Chondrocyte (in vitro differentiated cells): Measurements from ENCODE around the gene OLR1. TPM values are rescaled to one million over a fixed set of nuclear protein-coding genes. Genes with fewer than 3 reads are reported as not detected.
"Not testable (repeated sequence)": the region's sequence is repeated elsewhere in the genome, so short reads cannot be mapped to it uniquely, and the experiment has no call there.

Source experiments
- DNase-seq: peaks from one replicate; pipeline ENCODE4 v3.0.0; 2021; ENCODE audit warnings: mixed read lengths, low spot score
- H3K27ac Mint-ChIP-seq: one replicate; pipeline ENCODE4 v1.8.0; 2021; ENCODE audit warnings: mild to moderate bottlenecking, moderate library complexity, mixed read lengths; ENCODE audit not compliant: unreplicated experiment
- H3K27me3 Mint-ChIP-seq: 2 replicates; pipeline ENCODE4 v1.8.0; 2021; ENCODE audit warnings: low read depth, mixed read lengths
- H3K36me3 Mint-ChIP-seq: 2 replicates; pipeline ENCODE4 v1.8.0; 2021; ENCODE audit warnings: low read depth, mixed read lengths
- H3K4me1 Mint-ChIP-seq: 2 replicates; pipeline ENCODE4 v1.8.0; 2021; ENCODE audit warnings: low read depth, mild to moderate bottlenecking, mixed read lengths
- H3K4me3 Mint-ChIP-seq: one replicate; pipeline ENCODE4 v1.8.0; 2021; ENCODE audit warnings: mild to moderate bottlenecking, moderate library complexity, mixed read lengths; ENCODE audit not compliant: unreplicated experiment
- H3K9me3 Mint-ChIP-seq: 2 replicates; pipeline ENCODE4 v1.8.0; 2021; ENCODE audit warnings: low read depth, mixed read lengths
- CTCF ChIP-seq: fragments of 200-600 bp; sonication (generic); IDR thresholded peaks from 2 replicates; pipeline ENCODE4 v1.5.0; 2021; ENCODE audit warnings: antibody characterized with exemption, mild to moderate bottlenecking, moderate library complexity
- long read RNA-seq: library from polyadenylated mRNA; stranded (forward); transcript quantifications from one replicate; pipeline ENCODE4 v2.0.0, GENCODE V29; 2021
- total RNA-seq: library from RNA; stranded (reverse); gene quantifications from 3 replicates; pipeline ENCODE4 v1.2.1, GENCODE V29; 2021

Gene OLR1
- 0.28 TPM in 1 of 3 replicates, not detected in the others for total RNA-seq
- long read RNA-seq, result 0 reads

DNA sequence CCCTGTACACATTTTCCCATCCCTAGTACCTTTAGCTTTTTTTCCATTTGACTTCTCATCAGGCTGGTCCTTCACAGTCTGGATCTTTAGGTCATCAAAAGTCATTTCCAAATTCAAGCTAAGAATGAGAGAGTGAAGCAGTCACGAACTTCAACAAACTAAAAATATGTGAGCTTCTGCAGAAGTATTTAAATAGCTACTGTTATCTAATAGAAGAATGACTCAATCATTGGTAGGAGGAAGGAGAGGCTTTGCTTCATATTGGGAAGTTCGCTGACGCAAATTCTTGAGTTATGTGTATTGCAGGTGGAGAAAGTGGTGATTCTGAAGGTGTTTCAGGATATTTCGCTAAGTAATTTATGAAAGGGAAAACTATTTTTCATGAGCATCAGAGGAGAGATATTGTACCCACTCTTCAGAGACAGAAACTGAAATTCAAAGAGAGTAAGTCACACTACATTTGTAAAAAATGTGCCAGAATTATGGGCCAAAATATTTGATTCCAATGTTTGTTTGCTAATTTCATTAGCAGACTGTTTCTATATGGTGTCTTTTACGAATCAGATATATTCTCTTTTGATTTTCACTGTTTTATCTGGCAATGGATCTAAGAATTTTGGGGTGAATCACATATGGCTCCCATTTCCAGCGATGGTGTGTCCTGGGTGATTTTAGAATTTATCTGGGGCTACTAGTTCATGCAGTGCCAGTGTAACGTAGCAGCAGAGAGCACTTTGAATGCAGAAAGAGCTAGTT, at the start of gene OLR1:
OLR1 (minus strand) TSS at position 160 of the 756 bp plus-strand sequence; CDS start at position 105, 55 bp downstream.
- no peak within 1 kb of the TSS for H3K27ac Mint-ChIP-seq
- DNase-seq, result no peak
- no peaks in the 10 kb centered on the region for H3K9me3 Mint-ChIP-seq
- H3K4me1 Mint-ChIP-seq, result peaks cover 7% of the 10 kb centered on the region
- H3K27me3 Mint-ChIP-seq, result peaks cover 3% of the 10 kb centered on the region
- H3K4me3 Mint-ChIP-seq, result no peak within 1 kb of the TSS
- no peaks in the 10 kb centered on the region for H3K36me3 Mint-ChIP-seq
- no peak for TF ChIP-seq CTCF

GRCh38 chr12:10220398-10221077, 48.6 kb upstream of the OLR1 start:
- Mint-ChIP-seq H3K36me3 (peaks cover 43% of the 10 kb centered on the region), H3K4me1 (peaks cover 1% of the 10 kb centered on the region), H3K9me3 (no peaks in the 10 kb centered on the region), H3K27ac (peak overlapping the region; percentile 29), H3K4me3 (no peak overlapping the region), H3K27me3 (no peaks in the 10 kb centered on the region)
- DNase-seq, result no peak
- no peak for TF ChIP-seq CTCF

- Mint-ChIP-seq H3K4me1 (peaks cover 18% of the 10 kb centered on the region), H3K36me3 (peaks cover 27% of the 10 kb centered on the region), H3K27ac (no peak overlapping the region), H3K27me3 (no peaks in the 10 kb centered on the region), H3K9me3 (no peaks in the 10 kb centered on the region), H3K4me3 (no peak overlapping the region)
- no peak for TF ChIP-seq CTCF
- DNase-seq, result no peak
Observed at GRCh38 chr12:10218021-10218420, 46.1 kb upstream of the OLR1 start.

GRCh38 chr12:10215946-10216345, 44.0 kb upstream of the OLR1 start:
- H3K9me3 Mint-ChIP-seq, H3K27ac Mint-ChIP-seq, H3K36me3 Mint-ChIP-seq, H3K4me3 Mint-ChIP-seq, DNase-seq, H3K27me3 Mint-ChIP-seq: not testable (repeated sequence)
- H3K4me1 Mint-ChIP-seq, result peaks cover 25% of the 10 kb centered on the region

DNA sequence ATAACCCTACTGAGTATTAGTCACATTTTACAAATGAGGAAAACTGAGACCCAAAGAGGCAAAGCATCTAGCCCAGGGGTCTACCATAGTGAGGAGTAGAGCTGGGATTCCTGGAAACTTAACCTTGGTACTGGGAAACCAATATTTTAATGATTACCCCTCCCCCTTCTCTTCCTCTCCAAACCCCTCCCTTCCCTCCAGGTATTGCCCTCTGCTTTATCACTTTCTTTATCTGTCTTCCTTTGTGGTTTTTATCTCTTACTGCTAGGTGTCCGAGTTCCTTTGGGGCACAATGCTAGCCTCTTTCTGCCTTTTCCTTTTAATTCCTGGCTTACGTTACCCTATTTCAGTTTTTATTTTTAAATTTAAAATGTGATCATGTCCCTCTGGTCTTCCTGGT, 43.5 kb upstream of the OLR1 start:
- peak overlapping the region; percentile 96 for H3K27ac Mint-ChIP-seq
- H3K9me3 Mint-ChIP-seq, result no peaks in the 10 kb centered on the region
- no peak for DNase-seq
- peaks cover 3% of the 10 kb centered on the region for H3K36me3 Mint-ChIP-seq
- H3K4me3 Mint-ChIP-seq, result peak overlapping the region; percentile 19
- no peaks in the 10 kb centered on the region for H3K27me3 Mint-ChIP-seq
- no peak for TF ChIP-seq CTCF
- peaks cover 25% of the 10 kb centered on the region for H3K4me1 Mint-ChIP-seq
